H1 (cell line): ENCODE measurements around the gene MRPL28. TPM values are rescaled to one million over a fixed set of nuclear protein-coding genes. Genes with fewer than 3 reads are reported as not detected.
A peak's percentile ranks its signal among the peaks of the same experiment; 100 is the strongest.

Source experiments
- CTCF ChIA-PET: fragments of 300-600 bp; sonication (Branson Sonifier 250); formaldehyde crosslinking; loops from one replicate; lab custom pipeline; 2021; ENCODE audit not compliant: partially characterized antibody; lab: Charles Lee
- POLR2A ChIA-PET: fragments of 300-600 bp; sonication (Branson Sonifier 250); formaldehyde crosslinking; loops from one replicate; lab custom pipeline; 2021; ENCODE audit warnings: inconsistent platforms; ENCODE audit not compliant: partially characterized antibody; lab: Charles Lee
- DNase-seq, 2 experiments: peaks; one replicate each; pipeline versions ENCODE4 v3.0.0 to v3.0.0-alpha.2; 2010 to 2022; ENCODE audit warnings: low spot score in 2 of 2, low read depth in 1 of 2, mixed read lengths in 1 of 2
- FAIRE-seq: peaks from 2 replicates; lab custom pipeline; 2011; peaks lifted over from hg19 to GRCh38; lab: Jason Lieb, UNC
- H2AFZ ChIP-seq: 2 replicates; pipeline ENCODE4 v1.8.1; 2012; ENCODE audit warnings: low read length, inconsistent platforms
- H2AK5ac ChIP-seq: 2 replicates; pipeline ENCODE4 v1.6.1; 2013; ENCODE audit warnings: low read depth, low read length
- H2BK120ac ChIP-seq: replicated peaks from 2 replicates; pipeline ENCODE3; 2013; ENCODE audit warnings: low read depth, low read length, inconsistent platforms
- H2BK12ac ChIP-seq: 2 replicates; pipeline ENCODE4 v1.6.1; 2013; ENCODE audit warnings: low read depth, low read length
- H2BK15ac ChIP-seq: 2 replicates; pipeline ENCODE4 v1.6.1; 2013; ENCODE audit warnings: low read length
- H2BK20ac ChIP-seq: 2 replicates; pipeline ENCODE4 v1.6.1; 2013; ENCODE audit warnings: low read length
- H2BK5ac ChIP-seq: 2 replicates; pipeline ENCODE4 v1.6.1; 2013; ENCODE audit warnings: low read depth, low read length
- H3K14ac ChIP-seq: 2 replicates; pipeline ENCODE4 v1.6.1; 2013; ENCODE audit warnings: inconsistent platforms; ENCODE audit not compliant: insufficient read length
- H3K18ac ChIP-seq: 2 replicates; pipeline ENCODE4 v1.6.1; 2013; ENCODE audit warnings: low read length; ENCODE audit errors: extremely low read depth
- H3K23ac ChIP-seq: 2 replicates; pipeline ENCODE4 v1.6.1; 2013; ENCODE audit warnings: inconsistent platforms; ENCODE audit not compliant: insufficient read length
- H3K23me2 ChIP-seq: 2 replicates; pipeline ENCODE4 v1.6.1; 2013; ENCODE audit warnings: low read depth, low read length
- H3K27ac ChIP-seq: 2 replicates; pipeline ENCODE4 v1.6.1; 2011; ENCODE audit warnings: low read depth, low read length, inconsistent platforms
- H3K27me3 ChIP-seq, 4 experiments: replicated peaks in 1 of 4; 1 replicate in 1 of 4; 2 replicates in 3 of 4; pipeline versions ENCODE4 v1.6.1 to v1.8.1; 2011 to 2013; ENCODE audit warnings: low read length in 3 of 4, mild to moderate bottlenecking in 3 of 4, inconsistent platforms in 2 of 4, mixed read lengths in 2 of 4, moderate library complexity in 1 of 4; ENCODE audit not compliant: control insufficient read depth in 3 of 4, insufficient read depth in 3 of 4; ENCODE audit errors: extremely low read depth in 1 of 4
- H3K36me3 ChIP-seq, 4 experiments: 2 replicates each; pipeline versions ENCODE4 v1.6.1 to v1.8.1; 2011 to 2013; ENCODE audit warnings: mild to moderate bottlenecking in 4 of 4, low read length in 3 of 4, moderate library complexity in 2 of 4, control low read depth in 1 of 4, inconsistent platforms in 1 of 4; ENCODE audit not compliant: insufficient read depth in 4 of 4, control insufficient read depth in 2 of 4
- H3K4ac ChIP-seq: replicated peaks from 2 replicates; pipeline ENCODE3; 2013; ENCODE audit warnings: low read length, low read depth, mixed read lengths, inconsistent platforms; ENCODE audit not compliant: insufficient read length
- H3K4me1 ChIP-seq, 4 experiments: replicated peaks in 1 of 4; 1 replicate in 1 of 4; 2 replicates in 3 of 4; pipeline versions ENCODE4 v1.6.1 to v1.8.1; 2011 to 2013; ENCODE audit warnings: low read length in 3 of 4, inconsistent platforms in 2 of 4, mixed read lengths in 1 of 4; ENCODE audit not compliant: insufficient read depth in 4 of 4, control insufficient read depth in 3 of 4
- H3K4me2 ChIP-seq, 2 experiments: 2 replicates each; pipeline versions ENCODE4 v1.6.1 to v1.8.1; 2011 to 2013; ENCODE audit warnings: low read depth in 2 of 2, low read length in 2 of 2, control low read depth in 1 of 2, inconsistent platforms in 1 of 2, mild to moderate bottlenecking in 1 of 2; ENCODE audit not compliant: insufficient read depth in 1 of 2
- H3K4me3 ChIP-seq, 4 experiments: fragments of 200-600, 300-600 bp in 1 of 4; sonication (generic), shearing (Covaris generic), sonication (Bioruptor Twin) in 1 of 4; 2 replicates each; pipeline versions ENCODE4 v1.5.1 to v1.8.1; 2011 to 2016; ENCODE audit warnings: low read length in 4 of 4, low read depth in 3 of 4, control low read depth in 2 of 4, inconsistent platforms in 2 of 4, mild to moderate bottlenecking in 2 of 4, mixed read lengths in 1 of 4, moderate library complexity in 1 of 4; ENCODE audit not compliant: insufficient read depth in 2 of 4; ENCODE audit errors: extremely low read depth in 1 of 4
- H3K56ac ChIP-seq: replicated peaks from 2 replicates; pipeline ENCODE3; 2013; ENCODE audit warnings: low read depth, mild to moderate bottlenecking, mixed read lengths, low read length, inconsistent platforms; ENCODE audit not compliant: insufficient read length
- H3K79me1 ChIP-seq: 2 replicates; pipeline ENCODE4 v1.6.1; 2013; ENCODE audit warnings: low read depth, low read length, control low read depth
- H3K79me2 ChIP-seq, 2 experiments: 2 replicates each; pipeline versions ENCODE4 v1.6.1 to v1.8.1; 2012 to 2013; ENCODE audit warnings: low read length in 2 of 2, mild to moderate bottlenecking in 2 of 2, inconsistent platforms in 1 of 2; ENCODE audit not compliant: insufficient read depth in 2 of 2, control insufficient read depth in 1 of 2
- H3K9ac ChIP-seq, 4 experiments: replicated peaks in 1 of 4; 1 replicate in 1 of 4; 2 replicates in 3 of 4; pipeline versions ENCODE4 v1.6.1 to v1.8.1; 2011 to 2013; ENCODE audit warnings: low read depth in 3 of 4, low read length in 3 of 4, control low read depth in 2 of 4, mild to moderate bottlenecking in 2 of 4, moderate library complexity in 2 of 4, inconsistent platforms in 1 of 4; ENCODE audit errors: extremely low read depth in 1 of 4
- H3K9me3 ChIP-seq, 2 experiments: 2 replicates each; pipeline versions ENCODE4 v1.6.1 to v1.8.1; 2012 to 2013; ENCODE audit warnings: mild to moderate bottlenecking in 2 of 2, moderate library complexity in 2 of 2, control low read depth in 1 of 2, inconsistent platforms in 1 of 2, low read depth in 1 of 2, low read length in 1 of 2, mixed read lengths in 1 of 2; ENCODE audit not compliant: insufficient read depth in 2 of 2
- H4K20me1 ChIP-seq, 2 experiments: replicated peaks in 1 of 2; 2 replicates each; pipeline versions ENCODE3 to v1.8.1; 2011 to 2013; ENCODE audit warnings: inconsistent platforms in 2 of 2, low read length in 2 of 2, mild to moderate bottlenecking in 1 of 2; ENCODE audit not compliant: insufficient read depth in 2 of 2, control insufficient read depth in 1 of 2
- H4K5ac ChIP-seq: 2 replicates; pipeline ENCODE4 v1.6.1; 2013; ENCODE audit warnings: low read length, low read depth, mixed read lengths, inconsistent platforms; ENCODE audit not compliant: insufficient read length
- H4K8ac ChIP-seq: 2 replicates; pipeline ENCODE4 v1.8.0; 2013; ENCODE audit warnings: mild to moderate bottlenecking, moderate library complexity, low read length, inconsistent platforms; ENCODE audit not compliant: insufficient read depth; ENCODE audit errors: extremely low read depth
- H4K91ac ChIP-seq: replicated peaks from 2 replicates; pipeline ENCODE3; 2013; ENCODE audit warnings: low read length, mixed read lengths, inconsistent platforms; ENCODE audit not compliant: insufficient read length
- BCL11A ChIP-seq, 2 experiments: IDR thresholded peaks; one replicate each; pipeline ENCODE4 v1.6.1; 2011; ENCODE audit warnings: low read depth in 2 of 2, low read length in 2 of 2, mild to moderate bottlenecking in 2 of 2
- CBX5 ChIP-seq: fragments of 300-800, 300-1000 bp; sonication (generic); IDR thresholded peaks from 2 replicates; pipeline ENCODE4 v1.7.1; 2016; ENCODE audit warnings: antibody characterized with exemption, low read length, low read depth
- CTBP2 ChIP-seq: IDR thresholded peaks from 2 replicates; pipeline ENCODE4 v1.7.0; 2011; ENCODE audit warnings: borderline replicate concordance, mild to moderate bottlenecking, moderate library complexity, mixed read lengths, low read length; ENCODE audit not compliant: insufficient read depth, insufficient read length
- EZH2 ChIP-seq: fragments of 200-600 bp; sonication (generic); IDR thresholded peaks from 2 replicates; pipeline ENCODE4 v1.7.1; 2012; ENCODE audit warnings: low read depth, mild to moderate bottlenecking, moderate library complexity, low read length, inconsistent platforms; ENCODE audit not compliant: severe bottlenecking
- HDAC6 ChIP-seq: IDR thresholded peaks from one replicate; pipeline ENCODE4 v1.7.1; 2012; ENCODE audit warnings: low read depth, mild to moderate bottlenecking, inconsistent platforms, low read length, moderate library complexity
- MAFK ChIP-seq: IDR thresholded peaks from 2 replicates; pipeline ENCODE4 v1.6.1; 2012; ENCODE audit warnings: low read depth, mild to moderate bottlenecking, improper control_type of control experiment, low read length
- NRF1 ChIP-seq: IDR thresholded peaks from 2 replicates; pipeline ENCODE4 v1.6.1; 2011; ENCODE audit warnings: mild to moderate bottlenecking, low read depth, low read length, improper control_type of control experiment
- POLR2AphosphoS5 ChIP-seq: IDR thresholded peaks from 2 replicates; pipeline ENCODE4 v1.6.1; 2011; ENCODE audit warnings: low read depth, low read length
- RBBP5 ChIP-seq: IDR thresholded peaks from 2 replicates; pipeline ENCODE4 v1.7.1; 2012; ENCODE audit warnings: low read depth, mild to moderate bottlenecking, inconsistent platforms, low read length, moderate library complexity, borderline replicate concordance
- RNF2 ChIP-seq: fragments of 200-900, 300-1000 bp; sonication (generic); IDR thresholded peaks from 2 replicates; pipeline ENCODE4 v1.7.1; 2016; ENCODE audit warnings: borderline replicate concordance, low read depth, mild to moderate bottlenecking, antibody characterized with exemption, low read length; ENCODE audit not compliant: poor library complexity, severe bottlenecking; ENCODE audit errors: missing control alignments
- RXRA ChIP-seq: IDR thresholded peaks from 2 replicates; pipeline ENCODE4 v1.6.1; 2011; ENCODE audit warnings: low read depth, mild to moderate bottlenecking, low read length, moderate library complexity; ENCODE audit not compliant: insufficient read depth
- SP1 ChIP-seq: IDR thresholded peaks from 2 replicates; pipeline ENCODE4 v1.6.1; 2011; ENCODE audit warnings: low read depth, low read length
- TAF1 ChIP-seq: IDR thresholded peaks from 2 replicates; pipeline ENCODE4 v1.6.1; 2011; ENCODE audit warnings: mild to moderate bottlenecking, low read depth, low read length
- TAF7 ChIP-seq: optimal IDR thresholded peaks from 2 replicates; pipeline ENCODE3; 2011; ENCODE audit warnings: low read depth, mild to moderate bottlenecking, inconsistent platforms, low read length, moderate library complexity, borderline replicate concordance
- WGBS, 2 experiments: shearing (Covaris generic) in 1 of 2; methylation state at CpG; one replicate each; pipeline versions ENCODE4 v1.1.6 to v1.1.7; 2013 to 2015; ENCODE audit warnings: low lambda C conversion rate in 2 of 2, mixed read lengths in 2 of 2, inconsistent platforms in 1 of 2, low coverage in 1 of 2, missing lambda C conversion rate in 1 of 2; ENCODE audit not compliant: insufficient replicate concordance in 2 of 2, insufficient coverage in 1 of 2, insufficient read length in 1 of 2; ENCODE audit errors: extremely low coverage in 1 of 2, missing lambda C conversion rate in 1 of 2; 5-methylcytosine and 5-hydroxymethylcytosine counted together
- polyA plus RNA-seq, 7 experiments: library from polyadenylated mRNA; depleted of rRNA in 3 of 7; stranded (reverse) in 5 of 7; unstranded in 2 of 7; fragments of >200 nt in 5 of 7; fragments of 200-250 nt in 2 of 7; gene quantifications; 1 replicate in 5 of 7; 2 replicates in 1 of 7; 4 replicates in 1 of 7; pipeline versions ENCODE4 v1.2.1 to v1.2.3, GENCODE V29; 2011 to 2013; ENCODE audit warnings: missing spikeins in 2 of 7, mixed read lengths in 2 of 7
- total RNA-seq: library from RNA; stranded (reverse); fragmentation: NEBNext Ultra II Directional; extraction: Animal tissue kit (Norgen Biotek cat#: 25700); gene quantifications from 2 replicates; pipeline ENCODE4 v1.2.1, GENCODE V29; 2021

The MRPL28 gene
- total and polyA plus RNA-seq, 2 of the 8 experiments (the other 6 are each of a cell fraction or from before 2014, with no cell fraction given), result 88.9 to 188 TPM

DNA sequence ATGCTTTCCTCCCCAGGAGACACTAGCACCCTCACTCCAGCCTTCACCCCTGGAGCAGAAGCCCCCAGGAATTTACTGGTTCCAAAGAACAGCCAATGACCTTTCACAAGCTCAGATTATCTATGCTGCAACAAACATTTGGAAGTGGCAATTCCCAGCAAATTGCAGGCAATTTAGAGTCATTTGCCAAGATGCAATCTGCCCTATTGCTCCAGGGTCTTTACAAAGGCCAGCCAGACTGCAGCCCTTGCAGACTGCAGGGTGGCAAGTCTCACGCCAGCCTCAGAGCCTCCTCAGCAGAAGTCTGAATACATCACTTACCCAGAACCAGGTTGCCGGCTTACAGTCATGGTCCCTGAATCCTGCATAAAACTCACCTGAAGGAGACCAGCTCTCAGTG is 39.6 kb downstream of the MRPL28 start:
- H4K91ac ChIP-seq, result no peak overlapping the region
- H4K8ac ChIP-seq, result 0 out of 2 replicates have a peak overlapping the region, but pooled peaks have one; percentile 3
- peaks cover 10 to 36% of the 10 kb centered on the region in 2 experiments for H4K20me1 ChIP-seq
- H2BK120ac ChIP-seq, result no peak overlapping the region
- H2AFZ ChIP-seq, result no peak overlapping the region
- no peak overlapping the region for H2BK15ac ChIP-seq
- no peak overlapping the region for H3K4me2 ChIP-seq
- no peak overlapping the region for H3K18ac ChIP-seq
- H2BK5ac ChIP-seq, result no peak overlapping the region
- no peaks in the 10 kb centered on the region for H3K36me3 ChIP-seq
- H2AK5ac ChIP-seq, result no peak overlapping the region
- peaks cover 22% of the 10 kb centered on the region for H3K79me1 ChIP-seq
- POLR2A ChIA-PET, result interaction anchor here (1.2 to 1.3 kb wide), 2 partner anchors 16 to 91 kb away, joined by 3 read pairs; no protein-coding TSS in a partner anchor
- H3K9ac ChIP-seq, result no peak overlapping the region
- no peak overlapping the region for H3K27ac ChIP-seq
- no peak overlapping the region for H2BK20ac ChIP-seq
- H3K27me3 ChIP-seq, result no peaks in the 10 kb centered on the region
- H3K14ac ChIP-seq, result no peak overlapping the region
- CTCF ChIA-PET, result interaction anchor here (0.8 to 1.1 kb wide), 3 partner anchors 9 to 17 kb away, joined by 4 read pairs; no protein-coding TSS in a partner anchor
- H3K9me3 ChIP-seq, result no peaks in the 10 kb centered on the region
- 100% methylated on average over 2 of the region's 2 CpGs; no CpG with 5 or more reads in 1 of the 2 experiments for WGBS, 2 experiments
- H3K4ac ChIP-seq, result no peak overlapping the region
- H3K56ac ChIP-seq, result no peak overlapping the region
- no peak overlapping the region for H4K5ac ChIP-seq
- FAIRE-seq (no peak), DNase-seq (no peak)
- H3K23me2 ChIP-seq, result no peaks in the 10 kb centered on the region
- H3K23ac ChIP-seq, result no peak overlapping the region
- H3K4me1 ChIP-seq, result peaks cover 0 to 3% (median 0%) of the 10 kb centered on the region in 4 experiments; a peak in 1 of 7 replicates
- H3K79me2 ChIP-seq, result peaks cover 25 to 79% of the 10 kb centered on the region in 2 experiments
- no peak overlapping the region for H3K4me3 ChIP-seq
- H2BK12ac ChIP-seq, result no peak overlapping the region
- TF ChIP-seq POLR2AphosphoS5, result no peak
- TF ChIP-seq TAF7, result no peak
- no peak for TF ChIP-seq EZH2
- TF ChIP-seq HDAC6, result no peak
- TF ChIP-seq CTBP2, result no peak
- no peak for TF ChIP-seq MAFK
- no peak for TF ChIP-seq SP1
- TF ChIP-seq BCL11A (IDR thresholded peaks at IDR 0.05; ENCODE audit: low read depth in 2 of 2, low read length in 2 of 2), result no peak
- no peak for TF ChIP-seq NRF1
- TF ChIP-seq RXRA, result no peak
- no peak for TF ChIP-seq RBBP5
- no peak for TF ChIP-seq RNF2
- TF ChIP-seq TAF1, result no peak
- no peak for TF ChIP-seq CBX5
